ENCODE measurements around the gene RDH12.

The RDH12 gene

GRCh38 chr14:67764496-67764895 lies 62.8 kb downstream of the RDH12 start:
- TF ChIP-seq CTCF (conservative IDR thresholded peaks at IDR 0.05; ENCODE audit: low read depth, low read length), result no peak
- no peak overlapping the region for H3K4me3 ChIP-seq (ENCODE audit: low read length)
- DNase-seq (ENCODE audit: low read depth), result no peak

- DNase-seq (ENCODE audit: low read depth), result no peak
- no peak overlapping the region for H3K4me3 ChIP-seq (ENCODE audit: low read length)
- TF ChIP-seq CTCF (conservative IDR thresholded peaks at IDR 0.05; ENCODE audit: low read depth, low read length), result no peak
These were observed 63.6 kb downstream of the RDH12 start for GRCh38 chr14:67765192-67765834.

GRCh38 chr14:67766035-67766680 lies 64.5 kb downstream of the RDH12 start:
- H3K4me3 ChIP-seq (ENCODE audit: low read length), result no peak overlapping the region
- no peak for TF ChIP-seq CTCF (conservative IDR thresholded peaks at IDR 0.05; ENCODE audit: low read depth, low read length)
- no peak for DNase-seq (ENCODE audit: low read depth)

GRCh38 chr14:67768219-67768618 lies 66.5 kb downstream of the RDH12 start:
- DNase-seq (ENCODE audit: low read depth), result no peak
- H3K4me3 ChIP-seq (ENCODE audit: low read length), result no peak overlapping the region
- TF ChIP-seq CTCF (conservative IDR thresholded peaks at IDR 0.05; ENCODE audit: low read depth, low read length), result no peak

GRCh38 chr14:67773844-67774377 lies 72.2 kb downstream of the RDH12 start:
- DNase-seq (ENCODE audit: low read depth), result no peak
- H3K4me3 ChIP-seq (ENCODE audit: low read length), result no peak overlapping the region
- no peak for TF ChIP-seq CTCF (conservative IDR thresholded peaks at IDR 0.05; ENCODE audit: low read depth, low read length)

GRCh38 chr14:67776653-67777322 lies 75.1 kb downstream of the RDH12 start:
- TF ChIP-seq CTCF (conservative IDR thresholded peaks at IDR 0.05; ENCODE audit: low read depth, low read length), result no peak
- DNase-seq (ENCODE audit: low read depth), result no peak
- no peak overlapping the region for H3K4me3 ChIP-seq (ENCODE audit: low read length)
